HG03439 (cell line): ENCODE measurements around the gene IGFL2.
"Not testable (repeated sequence)": the region's sequence is repeated elsewhere in the genome, so short reads cannot be mapped to it uniquely, and the experiment has no call there.

Experiments
- ATAC-seq: cut with Tn5 transposase; IDR thresholded peaks from one replicate; pipeline ENCODE4 v1.9.1; 2021; ENCODE audit warnings: mild to moderate bottlenecking, moderate library complexity; ENCODE audit not compliant: unreplicated experiment

The IGFL2 gene

DNA sequence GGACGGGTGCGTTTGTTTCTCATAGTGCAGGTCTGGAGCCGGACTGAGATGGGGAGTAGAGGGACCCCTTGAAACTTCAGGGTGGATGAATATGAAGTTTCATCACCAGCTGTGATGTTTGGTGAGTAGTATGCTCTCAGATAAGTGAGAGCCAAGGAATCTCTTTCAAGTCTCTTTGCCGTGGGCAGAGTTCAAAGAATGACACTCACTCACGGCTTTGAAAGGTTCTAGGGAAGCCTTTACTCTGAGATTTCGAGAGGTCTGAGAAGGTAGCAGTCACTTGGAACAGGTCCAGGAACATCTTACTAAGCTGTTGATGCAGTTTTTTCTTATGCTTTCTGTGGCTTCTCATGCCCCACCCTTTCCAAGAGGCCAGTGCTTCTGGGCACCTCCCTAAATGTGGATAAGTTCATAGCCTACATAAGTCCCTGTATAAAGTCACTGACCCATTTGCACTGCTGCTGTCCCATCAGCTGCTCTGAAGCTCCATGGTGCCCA, at the start of gene IGFL2:
IGFL2 (plus strand) TSS at position 448 of the 498 bp plus-strand sequence; CDS start at position 489, 41 bp downstream.
- ATAC-seq: no peak

DNA sequence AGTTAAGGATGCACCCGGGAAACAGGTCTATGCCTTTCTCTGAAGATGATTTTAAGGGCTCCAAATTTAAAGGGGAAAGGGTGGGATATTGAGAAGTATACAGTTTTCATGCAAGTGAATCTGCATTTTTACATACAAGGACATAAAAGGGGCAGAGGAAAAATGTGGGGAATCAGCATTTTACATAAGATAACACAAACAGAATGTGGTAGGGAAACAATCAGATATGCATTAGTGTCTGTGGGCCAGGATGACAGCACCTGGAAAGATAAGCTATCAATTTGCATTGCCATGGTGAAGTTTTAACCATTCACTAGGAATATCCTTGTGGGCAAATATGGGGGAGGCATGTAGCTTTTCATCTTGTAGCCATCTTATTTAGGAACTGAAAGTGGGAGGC, 47.7 kb upstream of the IGFL2 start:
- ATAC-seq: no peak

DNA sequence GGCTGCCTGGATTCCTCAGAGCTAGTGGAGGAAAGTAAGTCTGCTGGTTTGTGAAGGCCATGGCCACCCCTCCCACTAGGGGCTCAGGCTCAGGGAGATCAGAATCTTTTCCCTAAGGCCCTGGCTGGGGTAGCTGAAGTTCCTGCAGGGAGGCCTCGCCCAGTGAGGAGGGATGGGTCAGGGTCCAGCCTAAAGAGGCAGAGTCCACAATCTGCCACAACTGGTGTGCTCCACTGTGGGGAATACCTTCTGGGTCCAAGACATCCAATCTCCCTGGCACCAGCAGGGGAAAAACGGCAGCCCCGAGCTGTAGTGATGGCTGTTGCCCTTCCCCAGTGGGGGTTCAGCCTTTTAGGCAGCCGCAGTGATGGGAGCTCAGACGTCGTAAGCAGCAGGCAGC, 46.7 kb upstream of the IGFL2 start:
- ATAC-seq: no peak

DNA sequence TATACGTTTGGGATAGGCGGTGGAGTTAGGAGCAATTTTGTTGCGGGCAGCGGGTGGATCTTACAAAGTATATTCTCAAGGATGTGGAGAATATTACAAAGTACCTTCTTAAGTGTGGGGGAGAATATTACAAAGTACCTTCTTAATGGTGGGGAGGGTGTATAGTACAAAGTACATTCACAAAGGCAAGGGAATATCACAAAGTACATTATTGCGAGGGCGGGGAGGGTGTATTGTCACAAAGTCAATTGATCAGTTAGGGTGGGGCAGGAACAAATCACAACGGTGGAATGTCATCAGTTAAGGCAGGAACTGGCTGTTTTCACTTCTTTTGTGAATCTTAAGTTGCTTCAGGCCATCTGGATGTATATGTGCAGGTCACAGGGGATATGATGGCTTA, 45.7 kb upstream of the IGFL2 start:
- not testable (repeated sequence) for ATAC-seq

DNA sequence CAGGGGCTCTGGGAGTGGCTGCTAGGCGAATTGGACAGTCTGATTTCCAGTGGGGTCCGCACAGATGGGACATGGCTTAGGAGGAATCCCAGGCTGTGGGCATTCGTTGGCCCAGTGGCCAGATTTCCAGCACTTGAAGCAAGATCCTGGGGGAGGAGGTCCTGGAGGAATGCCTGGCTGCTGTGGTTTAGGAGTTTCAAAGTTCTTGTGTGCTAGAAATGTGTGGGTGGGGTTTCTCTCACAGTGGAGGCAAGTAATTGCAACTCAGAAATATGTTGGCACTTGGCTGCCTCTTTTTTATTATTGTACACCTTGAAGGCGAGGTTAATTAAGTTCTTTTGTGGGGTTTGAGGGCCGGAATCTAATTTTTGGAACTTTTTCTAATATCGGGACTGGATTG, 40.7 kb upstream of the IGFL2 start:
- ATAC-seq: no peak

DNA sequence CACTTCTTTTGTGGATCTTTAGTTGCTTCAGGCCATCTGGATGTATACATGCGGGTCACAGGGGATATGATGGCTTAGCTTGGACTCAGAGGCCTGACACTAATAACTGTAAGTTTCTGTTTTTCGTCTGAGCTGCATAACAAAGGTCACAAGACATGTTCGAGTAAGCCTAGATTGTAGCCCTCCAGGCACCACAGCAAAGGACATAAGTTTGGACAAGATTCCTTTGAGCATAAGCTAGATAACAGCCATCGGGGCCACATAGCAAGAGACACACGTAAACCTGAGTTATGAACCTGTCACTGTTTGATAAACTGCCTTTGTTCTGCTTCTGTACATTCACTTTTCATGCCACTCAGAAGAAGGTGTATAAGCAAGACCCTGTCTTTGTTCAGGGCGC, 38.2 kb upstream of the IGFL2 start:
- no peak for ATAC-seq

DNA sequence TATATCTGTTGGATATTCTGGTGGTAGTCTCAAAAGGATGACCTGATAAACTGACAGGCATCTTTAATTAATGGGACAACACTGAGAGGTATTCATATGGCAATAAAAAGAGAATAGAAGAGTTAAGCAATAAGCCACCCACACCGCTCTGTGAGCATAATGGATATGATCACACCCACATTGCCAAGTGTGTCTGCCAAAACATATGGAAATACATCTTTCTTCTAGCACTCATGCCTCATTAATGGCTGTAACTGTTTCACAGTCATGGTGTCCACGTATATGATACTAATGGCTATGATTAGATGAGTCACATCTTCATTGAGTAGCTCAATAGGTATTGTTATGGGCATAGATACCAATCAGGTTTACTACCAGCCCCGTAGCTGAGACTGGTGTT, 36.7 kb upstream of the IGFL2 start:
- ATAC-seq: no peak

DNA sequence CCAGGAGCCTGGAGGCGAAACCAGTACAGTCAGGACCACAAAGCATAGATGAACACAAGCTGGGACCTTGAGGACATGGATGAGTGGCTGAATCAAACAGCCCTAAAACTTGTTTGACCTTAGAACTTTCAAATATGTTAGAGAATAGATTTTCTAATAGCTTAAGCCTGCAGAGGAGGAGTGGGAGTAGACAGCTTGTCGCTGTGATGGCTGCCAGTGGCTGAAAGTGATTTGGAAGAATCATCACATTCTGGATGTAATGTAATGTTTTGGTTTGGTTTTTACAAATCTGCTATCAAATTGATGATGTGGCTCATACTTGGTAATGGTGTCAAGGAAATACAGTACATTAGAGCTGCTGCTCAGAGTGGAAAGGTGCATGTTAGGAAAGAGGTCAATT, 35.5 kb upstream of the IGFL2 start:
- ATAC-seq: no peak

DNA sequence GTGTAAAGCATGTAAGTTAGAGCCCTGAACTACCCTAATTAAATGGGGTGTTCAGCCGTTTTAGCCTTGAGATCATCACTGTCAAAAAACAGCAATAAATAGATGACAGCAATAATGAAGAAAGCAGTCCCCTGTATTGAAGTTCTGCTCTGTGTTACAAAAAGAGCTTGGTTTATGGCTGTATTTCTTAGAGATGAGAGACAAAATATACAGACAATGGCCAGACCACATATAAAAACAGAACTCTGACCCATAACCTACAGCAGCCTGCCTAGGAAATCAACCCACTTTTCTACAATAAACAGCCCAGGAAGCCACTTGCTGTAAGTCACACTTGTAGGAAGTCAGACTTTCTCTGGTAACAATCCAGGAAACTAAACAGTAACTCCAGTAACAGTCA, 34.3 kb upstream of the IGFL2 start:
- ATAC-seq: no peak

DNA sequence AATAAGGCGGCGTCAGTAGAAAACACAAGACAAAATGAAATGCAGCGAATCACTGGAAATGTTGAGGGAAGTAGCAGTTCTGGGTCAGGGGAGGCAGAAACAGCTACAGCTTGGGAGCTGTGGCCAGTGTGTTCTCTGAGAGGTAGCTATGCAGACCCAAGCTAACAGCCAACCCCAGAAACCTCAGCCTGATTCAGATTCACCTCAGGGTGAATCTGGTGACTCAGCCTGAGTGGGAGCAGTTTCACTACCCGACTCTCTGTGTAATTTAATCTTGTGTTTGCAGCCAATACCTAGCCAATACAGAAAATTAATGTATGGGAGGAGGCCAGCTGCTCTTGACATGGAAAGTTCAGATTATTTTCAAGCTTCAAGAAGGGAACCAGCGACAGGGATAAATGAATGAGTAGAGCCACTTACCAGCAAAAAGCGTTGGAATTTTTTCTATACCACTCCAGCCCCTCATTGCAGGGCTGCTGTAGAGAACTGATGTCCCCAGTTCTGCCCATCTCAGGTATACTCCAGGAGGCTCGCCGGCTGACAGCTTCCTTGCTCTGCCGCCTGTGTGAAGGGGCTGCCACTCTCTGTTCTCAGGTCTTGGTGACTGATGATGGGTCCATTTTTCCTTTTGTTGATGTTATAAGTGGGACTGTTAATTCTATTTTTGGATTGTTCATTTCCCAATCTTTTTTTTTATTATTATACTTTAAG, 32.5 kb upstream of the IGFL2 start:
- peak; percentile 64 for ATAC-seq

DNA sequence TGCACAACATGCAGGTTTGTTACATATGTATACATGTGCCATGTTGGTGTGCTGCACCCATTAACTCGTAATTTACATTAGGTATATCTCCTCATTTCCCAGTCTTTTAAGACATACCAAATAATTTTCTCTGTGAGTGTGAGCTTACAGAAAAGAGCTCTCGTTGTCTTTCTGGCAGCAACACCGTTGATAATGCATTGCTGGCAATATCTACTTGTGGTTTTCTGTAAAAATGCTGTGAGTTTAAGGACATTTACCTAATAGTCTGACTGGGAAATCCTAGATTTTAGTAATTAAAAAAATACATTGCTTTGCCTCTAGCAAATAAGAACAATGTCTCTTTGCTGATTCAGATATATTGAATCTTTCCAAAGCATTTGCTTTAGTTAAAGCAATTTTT, 31.9 kb upstream of the IGFL2 start:
- ATAC-seq: no peak

DNA sequence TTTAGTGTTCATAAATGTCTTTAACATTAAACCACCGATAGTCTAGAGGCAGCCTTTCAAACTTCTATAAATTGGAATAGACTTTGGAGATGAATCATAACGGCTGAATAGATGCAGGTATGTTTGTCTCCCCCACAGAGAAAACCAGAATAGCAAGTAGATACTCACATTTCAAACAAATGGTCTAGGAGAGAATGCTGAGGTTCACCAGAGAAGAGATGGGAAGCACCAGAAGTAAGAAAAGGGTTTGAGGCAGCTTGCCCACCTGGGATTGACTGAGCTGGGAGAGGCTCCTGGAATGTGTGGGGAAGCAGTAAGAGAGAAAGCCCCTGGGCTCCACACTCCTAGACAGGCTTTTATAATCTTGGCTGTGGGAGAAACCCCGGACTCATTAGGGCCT, 29.9 kb upstream of the IGFL2 start:
- ATAC-seq: no peak

DNA sequence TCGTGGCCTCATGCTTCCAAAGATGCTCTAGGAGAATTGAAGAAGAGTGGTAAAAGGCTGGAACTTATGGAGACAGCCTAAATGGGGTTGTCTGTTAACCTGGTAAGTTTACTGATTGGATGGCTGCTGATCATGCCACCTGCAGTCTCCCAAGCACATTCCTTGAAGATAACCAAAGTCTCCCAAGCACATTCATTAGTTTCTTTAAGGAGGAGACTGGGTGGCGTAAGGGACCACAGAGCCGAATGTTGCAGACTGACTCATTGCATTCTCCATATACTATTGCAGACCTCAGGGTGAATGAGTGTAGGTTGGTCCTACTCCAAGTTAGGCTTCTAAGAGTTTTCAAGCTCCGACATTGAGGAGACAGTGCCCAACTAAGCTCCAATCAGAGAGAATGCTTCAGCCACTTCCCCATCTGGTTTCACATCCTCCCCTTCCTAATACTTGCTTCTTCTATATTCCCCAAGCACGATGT, 23.4 kb upstream of the IGFL2 start, which contains the start of gene IGFL3:
IGFL3 (minus strand) TSS at position 51 of the 478 bp plus-strand sequence; CDS start at position 12, 39 bp downstream.
- ATAC-seq: no peak

DNA sequence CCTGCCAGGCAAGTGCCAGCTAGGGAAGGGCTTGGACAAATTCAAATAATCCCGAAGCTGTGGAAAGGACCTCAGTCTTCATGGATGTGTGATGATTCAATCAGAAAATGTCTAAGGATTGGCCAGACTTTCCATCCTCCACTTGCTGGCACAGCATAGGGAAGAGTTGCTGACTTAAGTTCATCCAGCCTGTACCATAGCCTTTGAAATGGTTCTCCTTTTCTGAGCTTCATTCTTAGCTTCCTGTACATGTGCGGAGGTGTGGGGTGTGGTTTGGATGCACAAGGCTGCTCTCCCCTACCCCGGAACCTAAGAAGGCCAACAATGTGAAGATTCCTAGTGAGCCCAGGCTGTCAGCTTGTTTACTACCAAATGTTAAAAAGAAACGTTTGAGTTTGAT, 22.6 kb upstream of the IGFL2 start:
- ATAC-seq: no peak

DNA sequence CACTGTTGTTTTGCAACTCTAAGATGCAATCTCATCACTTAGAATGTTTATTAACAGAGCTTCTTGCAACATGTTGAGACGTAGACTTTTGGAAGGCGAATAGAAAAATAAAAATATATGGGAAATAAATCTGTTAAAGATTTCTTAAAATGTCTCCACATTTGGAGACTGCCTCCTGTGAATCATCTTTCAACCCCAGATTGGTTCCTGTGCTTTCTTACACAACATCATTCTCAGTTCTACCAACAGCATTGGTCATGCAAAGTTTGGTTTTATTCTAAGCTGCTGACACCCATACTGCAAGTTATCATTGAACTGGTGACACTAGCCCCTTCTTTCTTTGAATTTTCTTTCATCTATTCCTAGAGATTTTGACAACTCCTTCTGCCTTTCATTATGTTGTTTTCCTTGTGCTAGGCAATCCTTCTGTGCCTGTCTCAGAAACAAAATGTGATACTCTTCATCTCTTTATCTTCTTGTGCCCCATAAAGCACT, 21.9 kb upstream of the IGFL2 start:
- no peak for ATAC-seq

DNA sequence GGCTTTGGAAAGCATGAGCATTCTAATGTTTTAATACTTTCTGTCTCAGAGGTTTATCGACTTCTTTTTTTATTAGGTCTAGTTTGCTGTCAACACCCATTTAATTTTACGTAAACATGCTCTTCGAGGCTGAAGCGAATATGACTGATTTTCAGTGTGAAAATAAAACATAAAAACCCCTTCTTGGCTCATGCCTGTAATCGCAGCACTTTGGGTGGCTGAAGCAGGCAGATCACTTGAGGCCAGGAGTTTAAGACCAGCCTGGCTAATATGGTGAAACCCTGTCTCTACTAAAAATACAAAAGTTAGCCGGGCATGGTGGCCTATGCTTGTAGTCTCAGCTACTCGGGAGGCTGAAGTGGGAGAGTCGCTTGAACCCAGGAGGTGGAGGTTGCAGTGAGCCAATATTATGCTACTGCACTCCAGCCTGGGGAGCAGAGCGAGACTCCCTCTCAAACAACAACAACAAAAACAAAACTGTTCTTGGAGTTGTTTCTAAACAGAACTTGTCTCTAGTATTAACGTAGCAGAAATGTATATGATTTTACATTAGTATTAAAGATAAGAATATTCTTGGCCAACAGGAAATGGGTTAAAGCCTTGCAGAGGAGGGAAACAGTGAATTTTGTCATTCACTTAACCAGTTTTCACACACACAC, 16.4 kb upstream of the IGFL2 start:
- ATAC-seq: no peak

DNA sequence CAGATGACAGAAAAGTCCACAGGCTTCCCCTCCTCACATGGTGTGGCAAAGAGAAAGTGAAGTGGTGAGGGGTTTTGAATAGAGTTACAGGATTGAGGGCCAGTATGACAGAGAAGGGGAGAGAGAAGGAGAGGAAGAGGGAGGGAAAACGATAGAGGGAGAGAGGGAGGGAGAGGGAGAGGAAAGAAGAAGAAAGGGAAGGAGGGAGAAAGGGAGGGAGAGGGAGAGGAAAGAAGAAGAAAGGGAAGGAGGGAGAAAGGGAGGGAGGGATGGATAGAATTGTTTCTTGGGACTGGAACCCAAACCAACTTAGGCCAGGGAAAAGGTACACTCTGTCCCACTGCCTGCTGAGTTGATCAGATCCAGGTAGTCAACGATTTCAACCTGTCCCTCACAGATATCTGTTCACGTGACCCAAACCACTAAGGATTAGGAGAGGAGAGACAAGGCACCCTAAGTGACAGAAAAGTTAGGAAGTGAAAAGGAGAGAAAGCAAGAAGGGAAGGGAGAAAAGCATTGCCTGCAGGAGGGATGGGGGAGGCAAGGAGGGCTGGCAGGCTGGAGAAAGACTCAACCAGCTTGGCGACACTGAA, 15.4 kb upstream of the IGFL2 start:
- ATAC-seq: no peak

DNA sequence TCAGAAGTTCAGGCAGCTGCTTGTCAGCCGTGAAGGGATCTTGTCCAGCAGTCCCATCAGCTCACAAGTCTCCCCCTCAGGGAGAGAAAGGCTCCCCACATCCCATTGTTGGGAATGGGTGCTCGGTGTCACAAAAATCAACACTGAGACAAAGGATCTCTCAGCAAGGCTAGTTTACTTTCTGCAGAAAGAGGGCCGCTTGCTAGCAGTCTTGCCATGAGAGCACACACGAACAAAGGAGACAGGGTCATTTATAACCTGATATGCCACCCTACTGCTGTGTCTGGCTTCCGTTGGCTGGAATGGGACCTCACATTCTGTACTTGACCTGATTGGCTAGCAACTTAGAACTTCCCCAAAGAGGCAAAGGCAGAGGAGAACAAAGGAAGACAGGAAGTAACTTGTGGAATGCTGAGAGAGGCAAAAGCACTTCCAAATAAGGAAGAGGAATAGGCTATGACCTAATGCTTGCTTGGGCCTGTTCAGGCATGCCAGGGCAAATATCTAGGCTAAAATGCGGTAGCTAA, 14.9 kb upstream of the IGFL2 start:
- ATAC-seq: no peak

DNA sequence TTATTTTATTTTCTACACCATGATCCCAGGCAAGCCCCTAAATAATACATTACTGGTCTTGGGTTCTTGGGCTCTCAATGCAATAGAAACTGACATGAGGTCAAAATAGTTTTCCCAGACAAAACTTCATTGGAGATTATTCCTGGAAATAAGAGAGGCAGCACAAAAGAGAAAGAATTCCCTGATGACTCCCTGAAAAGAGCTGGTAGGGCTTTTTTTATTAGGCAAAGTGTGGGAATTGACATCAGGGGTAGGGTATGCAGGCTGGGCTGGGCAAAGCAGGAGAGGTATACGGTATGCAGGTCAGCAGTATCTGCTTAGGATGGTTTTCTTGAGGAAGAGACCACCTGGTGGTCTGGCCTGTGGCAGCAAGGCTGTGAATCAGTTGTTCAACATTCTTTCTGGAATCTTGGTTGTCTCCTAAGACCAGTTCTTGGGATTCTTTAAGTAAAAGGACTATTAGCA, 14.2 kb upstream of the IGFL2 start:
- no peak for ATAC-seq

DNA sequence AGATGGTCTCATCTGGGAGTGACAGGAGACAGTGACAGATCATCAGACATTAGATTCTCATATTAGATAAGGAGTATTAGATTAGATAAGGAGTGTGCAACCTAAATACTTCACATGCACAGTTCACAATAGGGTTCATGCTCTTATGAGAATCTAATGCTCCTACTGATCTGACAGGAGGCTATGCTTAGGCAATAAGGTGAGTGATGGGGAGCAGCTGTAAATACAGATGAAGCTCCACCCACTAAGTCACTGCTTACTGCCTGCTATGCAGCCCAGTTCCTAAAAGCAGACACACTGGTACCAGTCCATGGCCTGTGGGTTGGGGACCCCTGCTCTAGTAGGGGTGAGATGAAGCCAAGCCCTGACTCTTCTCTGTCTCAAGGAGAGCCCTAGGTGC, 13.5 kb upstream of the IGFL2 start:
- no peak for ATAC-seq

DNA sequence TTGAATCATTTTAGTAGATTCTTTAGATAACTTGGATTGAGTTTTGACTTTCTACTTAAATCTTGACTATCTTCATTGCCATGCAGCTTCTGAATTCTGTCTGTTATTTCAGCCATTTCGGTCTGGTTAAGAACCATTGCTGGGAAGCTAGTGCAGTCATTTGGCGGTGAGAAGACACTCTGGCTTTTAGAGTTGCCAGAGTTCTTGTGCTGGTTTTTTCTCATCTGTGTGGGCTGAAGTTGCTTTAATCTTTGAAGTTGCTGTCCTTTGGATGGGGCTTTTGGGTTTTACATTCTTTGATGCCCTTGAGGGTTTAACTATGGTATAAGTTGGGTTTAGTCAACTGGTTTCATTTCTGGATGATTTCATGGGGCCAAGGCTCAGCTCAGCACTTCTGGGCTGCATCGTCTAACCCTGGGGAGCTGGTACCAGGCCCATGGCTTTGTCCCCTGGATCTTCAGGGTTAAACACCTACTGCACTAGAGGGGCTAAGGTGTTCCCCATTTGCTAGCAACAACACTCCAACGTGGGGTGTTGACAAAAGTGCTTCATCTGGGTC, 10.0 kb upstream of the IGFL2 start:
- no peak for ATAC-seq
